ENCODE measurements around the gene NDUFS6.

NDUFS6 gene

GRCh38 chr5:1833264-1834021, 32.2 kb downstream of the NDUFS6 start:
- POLR2A ChIA-PET = no interaction called here
- CTCF ChIA-PET = no interaction called here
- TF ChIP-seq ZNF155 (tag by site-specific recombination; IDR thresholded peaks at IDR 0.05) (no peak), ZNF366 (tag by site-specific recombination; conservative IDR thresholded peaks at IDR 0.05) (no peak), ZNF521 (tag by site-specific recombination; IDR thresholded peaks at IDR 0.05) (no peak), ZNF335 (tag by site-specific recombination; conservative IDR thresholded peaks at IDR 0.05) (no peak), ZNF529 (tag by site-specific recombination; IDR thresholded peaks at IDR 0.05; ENCODE audit: insufficient replicate concordance) (no peak), KLF1 (tag by site-specific recombination; IDR thresholded peaks at IDR 0.05) (no peak), ZNF473 (tag by site-specific recombination; IDR thresholded peaks at IDR 0.05) (no peak)
- TF ChIP-seq, protein P1, sequence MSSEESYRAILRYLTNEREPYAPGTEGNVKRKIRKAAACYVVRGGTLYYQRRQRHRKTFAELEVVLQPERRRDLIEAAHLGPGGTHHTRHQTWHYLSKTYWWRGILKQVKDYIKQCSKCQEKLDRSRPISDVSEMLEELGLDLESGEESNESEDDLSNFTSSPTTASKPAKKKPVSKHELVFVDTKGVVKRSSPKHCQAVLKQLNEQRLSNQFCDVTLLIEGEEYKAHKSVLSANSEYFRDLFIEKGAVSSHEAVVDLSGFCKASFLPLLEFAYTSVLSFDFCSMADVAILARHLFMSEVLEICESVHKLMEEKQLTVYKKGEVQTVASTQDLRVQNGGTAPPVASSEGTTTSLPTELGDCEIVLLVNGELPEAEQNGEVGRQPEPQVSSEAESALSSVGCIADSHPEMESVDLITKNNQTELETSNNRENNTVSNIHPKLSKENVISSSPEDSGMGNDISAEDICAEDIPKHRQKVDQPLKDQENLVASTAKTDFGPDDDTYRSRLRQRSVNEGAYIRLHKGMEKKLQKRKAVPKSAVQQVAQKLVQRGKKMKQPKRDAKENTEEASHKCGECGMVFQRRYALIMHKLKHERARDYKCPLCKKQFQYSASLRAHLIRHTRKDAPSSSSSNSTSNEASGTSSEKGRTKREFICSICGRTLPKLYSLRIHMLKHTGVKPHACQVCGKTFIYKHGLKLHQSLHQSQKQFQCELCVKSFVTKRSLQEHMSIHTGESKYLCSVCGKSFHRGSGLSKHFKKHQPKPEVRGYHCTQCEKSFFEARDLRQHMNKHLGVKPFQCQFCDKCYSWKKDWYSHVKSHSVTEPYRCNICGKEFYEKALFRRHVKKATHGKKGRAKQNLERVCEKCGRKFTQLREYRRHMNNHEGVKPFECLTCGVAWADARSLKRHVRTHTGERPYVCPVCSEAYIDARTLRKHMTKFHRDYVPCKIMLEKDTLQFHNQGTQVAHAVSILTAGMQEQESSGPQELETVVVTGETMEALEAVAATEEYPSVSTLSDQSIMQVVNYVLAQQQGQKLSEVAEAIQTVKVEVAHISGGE (tag by site-specific recombination; conservative IDR thresholded peaks at IDR 0.05; ENCODE audit: low read depth) = no peak
- TF ChIP-seq, protein P2, sequence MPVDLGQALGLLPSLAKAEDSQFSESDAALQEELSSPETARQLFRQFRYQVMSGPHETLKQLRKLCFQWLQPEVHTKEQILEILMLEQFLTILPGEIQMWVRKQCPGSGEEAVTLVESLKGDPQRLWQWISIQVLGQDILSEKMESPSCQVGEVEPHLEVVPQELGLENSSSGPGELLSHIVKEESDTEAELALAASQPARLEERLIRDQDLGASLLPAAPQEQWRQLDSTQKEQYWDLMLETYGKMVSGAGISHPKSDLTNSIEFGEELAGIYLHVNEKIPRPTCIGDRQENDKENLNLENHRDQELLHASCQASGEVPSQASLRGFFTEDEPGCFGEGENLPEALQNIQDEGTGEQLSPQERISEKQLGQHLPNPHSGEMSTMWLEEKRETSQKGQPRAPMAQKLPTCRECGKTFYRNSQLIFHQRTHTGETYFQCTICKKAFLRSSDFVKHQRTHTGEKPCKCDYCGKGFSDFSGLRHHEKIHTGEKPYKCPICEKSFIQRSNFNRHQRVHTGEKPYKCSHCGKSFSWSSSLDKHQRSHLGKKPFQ (tag by site-specific recombination; IDR thresholded peaks at IDR 0.05) = no peak

GRCh38 chr5:1834022-1834551, 32.9 kb downstream of the NDUFS6 start:
- CTCF ChIA-PET = no interaction called here
- no peaks in the 10 kb centered on the region for H3K4me1 ChIP-seq (ENCODE audit: control insufficient read depth, insufficient read depth, low read length)
- TF ChIP-seq, protein P3, sequence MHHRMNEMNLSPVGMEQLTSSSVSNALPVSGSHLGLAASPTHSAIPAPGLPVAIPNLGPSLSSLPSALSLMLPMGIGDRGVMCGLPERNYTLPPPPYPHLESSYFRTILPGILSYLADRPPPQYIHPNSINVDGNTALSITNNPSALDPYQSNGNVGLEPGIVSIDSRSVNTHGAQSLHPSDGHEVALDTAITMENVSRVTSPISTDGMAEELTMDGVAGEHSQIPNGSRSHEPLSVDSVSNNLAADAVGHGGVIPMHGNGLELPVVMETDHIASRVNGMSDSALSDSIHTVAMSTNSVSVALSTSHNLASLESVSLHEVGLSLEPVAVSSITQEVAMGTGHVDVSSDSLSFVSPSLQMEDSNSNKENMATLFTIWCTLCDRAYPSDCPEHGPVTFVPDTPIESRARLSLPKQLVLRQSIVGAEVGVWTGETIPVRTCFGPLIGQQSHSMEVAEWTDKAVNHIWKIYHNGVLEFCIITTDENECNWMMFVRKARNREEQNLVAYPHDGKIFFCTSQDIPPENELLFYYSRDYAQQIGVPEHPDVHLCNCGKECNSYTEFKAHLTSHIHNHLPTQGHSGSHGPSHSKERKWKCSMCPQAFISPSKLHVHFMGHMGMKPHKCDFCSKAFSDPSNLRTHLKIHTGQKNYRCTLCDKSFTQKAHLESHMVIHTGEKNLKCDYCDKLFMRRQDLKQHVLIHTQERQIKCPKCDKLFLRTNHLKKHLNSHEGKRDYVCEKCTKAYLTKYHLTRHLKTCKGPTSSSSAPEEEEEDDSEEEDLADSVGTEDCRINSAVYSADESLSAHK (tag by site-specific recombination; IDR thresholded peaks at IDR 0.05) = no peak
- 0 out of 2 replicates have a peak, but pooled peaks have one; percentile 10 for TF ChIP-seq ZNF600 (tag by site-specific recombination; IDR thresholded peaks at IDR 0.05)
- no peak for TF ChIP-seq HOXA7 (CRISPR knock-in tag; IDR thresholded peaks at IDR 0.05; ENCODE audit: borderline replicate concordance)
- POLR2A ChIA-PET = no interaction called here
- no peak overlapping the region for H3K4me3 ChIP-seq (ENCODE audit: low read depth, low read length)
- H3K27ac ChIP-seq (ENCODE audit: extremely low read depth, low read depth, low read length) = no peak overlapping the region
- peaks cover 0 to 7% of the 10 kb centered on the region in 2 experiments; a peak in 2 of 3 replicates for H3K36me3 ChIP-seq (ENCODE audit: control insufficient read depth in 2 of 2, insufficient read depth in 1 of 2, low read length in 2 of 2)
- no peaks in the 10 kb centered on the region for H3K9me3 ChIP-seq (ENCODE audit: control insufficient read depth, insufficient read depth, low read depth, low read length)

More at GRCh38 chr5:1833264-1834021, 32.2 kb downstream of the NDUFS6 start:
- Histone ChIP-seq H3K36me3 (ENCODE audit: control insufficient read depth in 2 of 2, insufficient read depth in 1 of 2, low read length in 2 of 2) (peaks cover 0 to 7% of the 10 kb centered on the region in 2 experiments; a peak in 2 of 3 replicates), H3K9me3 (ENCODE audit: control insufficient read depth, insufficient read depth, low read depth, low read length) (no peaks in the 10 kb centered on the region), H3K4me1 (ENCODE audit: control insufficient read depth, insufficient read depth, low read length) (no peaks in the 10 kb centered on the region), H3K4me3 (ENCODE audit: low read depth, low read length) (no peak overlapping the region), H3K27ac (ENCODE audit: extremely low read depth, low read depth, low read length) (no peak overlapping the region)
